HG03469 (cell line): ENCODE data around the gene TPCN2.
"Not testable (repeated sequence)": the region's sequence is repeated elsewhere in the genome, so short reads cannot be mapped to it uniquely, and the experiment has no call there.

Source experiments
- ATAC-seq: cut with Tn5 transposase; IDR thresholded peaks from one replicate; pipeline ENCODE4 v1.9.1; 2021; ENCODE audit warnings: mild to moderate bottlenecking, moderate library complexity, moderate number of reproducible peaks; ENCODE audit not compliant: unreplicated experiment

The TPCN2 gene

DNA sequence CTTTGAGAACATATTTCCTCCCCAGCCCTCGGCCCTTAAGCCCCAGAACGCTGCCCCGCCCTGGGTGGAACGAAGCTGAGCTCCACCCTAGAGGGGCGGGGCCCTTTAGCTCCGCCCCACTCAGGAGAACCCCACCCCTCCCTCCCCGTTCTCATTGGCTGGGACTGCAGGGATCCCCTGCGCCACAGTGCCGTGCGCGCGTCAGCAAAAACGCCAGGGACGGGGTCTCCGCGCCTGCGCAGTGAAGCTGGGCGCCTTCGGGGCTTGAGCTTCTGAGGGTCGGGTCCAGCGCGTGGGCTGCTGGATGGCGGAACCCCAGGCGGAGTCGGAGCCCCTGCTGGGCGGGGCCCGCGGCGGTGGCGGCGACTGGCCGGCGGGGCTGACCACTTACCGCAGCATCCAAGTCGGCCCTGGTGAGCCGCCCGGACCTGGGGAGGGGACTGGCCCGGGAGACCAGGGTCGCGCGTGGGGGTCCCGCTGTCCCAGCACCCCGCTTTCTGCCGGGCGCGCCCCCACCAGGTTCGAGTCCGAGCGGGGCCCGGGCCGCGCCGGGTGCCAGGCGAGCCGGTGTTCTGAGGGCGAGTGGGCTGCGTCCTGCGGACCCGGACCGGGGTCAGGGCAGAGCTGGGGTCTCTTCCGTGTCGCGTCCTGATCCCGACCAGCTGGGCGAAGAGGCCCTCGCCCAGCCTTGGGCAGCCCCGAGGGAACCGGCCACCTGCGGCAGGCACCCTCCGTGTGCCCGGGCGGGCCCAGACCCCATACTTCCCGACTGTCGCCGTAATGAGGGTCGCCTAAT lies at the start of gene TPCN2:
TPCN2 (plus strand) TSS at position 239 of the 796 bp plus-strand sequence; CDS start at position 305, 66 bp downstream.
- ATAC-seq: peak; percentile 63

DNA sequence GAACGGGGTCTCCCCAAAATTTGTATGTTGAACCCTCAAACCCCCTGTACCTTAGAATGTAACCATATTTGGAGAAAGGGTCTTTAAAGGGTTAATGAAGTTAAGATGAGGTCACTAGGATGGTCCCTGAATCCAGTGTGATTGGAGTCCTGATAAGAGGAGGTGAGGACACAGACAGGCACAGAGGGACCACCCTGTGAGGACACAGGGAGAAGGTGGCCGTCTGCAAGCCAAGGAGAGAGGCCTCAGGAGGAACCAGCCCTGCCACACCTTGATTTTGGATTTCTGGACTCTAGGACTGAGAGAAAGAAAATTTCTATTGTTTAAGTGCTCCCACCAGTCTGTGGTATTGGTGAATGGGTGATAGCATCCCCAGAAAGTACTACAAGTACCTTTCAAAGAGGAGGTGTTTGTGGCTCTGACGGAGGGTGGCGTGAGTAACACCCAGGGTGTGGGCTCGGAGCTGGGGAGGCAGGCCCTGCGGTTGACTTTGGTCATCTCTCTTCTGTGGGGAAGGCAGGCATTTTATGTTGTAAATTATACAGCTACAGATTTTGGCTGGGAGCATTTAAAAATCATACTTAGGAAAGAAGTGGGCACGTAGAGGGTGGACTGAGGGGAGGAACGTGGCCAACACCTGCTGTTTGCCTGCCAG lies 49.5 kb upstream of the TPCN2 start:
- ATAC-seq: no peak

DNA sequence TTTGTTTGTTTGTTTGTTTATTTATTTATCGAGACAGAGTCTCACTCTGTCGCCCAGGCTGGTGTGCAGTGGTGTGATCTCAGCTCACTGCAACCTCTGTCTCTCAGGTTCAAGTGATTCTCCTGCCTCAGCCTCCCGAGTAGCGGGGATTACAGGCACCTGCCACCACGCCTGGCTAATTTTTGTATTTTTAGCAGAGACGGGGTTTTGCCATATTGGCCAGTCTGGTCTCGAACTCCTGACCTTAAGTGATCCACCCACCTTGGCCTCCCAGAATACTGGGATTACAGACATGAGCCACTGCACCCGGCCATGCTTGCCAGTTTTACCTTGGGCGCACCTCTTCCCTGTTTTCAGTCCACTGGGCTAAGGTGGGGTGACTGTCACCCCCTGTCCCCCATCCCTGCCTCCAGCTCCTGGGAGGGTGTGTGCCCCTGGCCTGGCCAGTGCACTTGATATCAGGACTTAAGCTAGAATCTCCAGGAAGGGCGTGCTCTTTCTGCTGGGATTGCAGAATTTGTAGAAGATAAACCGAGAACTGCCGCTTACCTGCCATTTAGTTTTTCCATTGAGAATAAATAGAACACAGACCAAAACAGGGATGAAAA lies 48.9 kb upstream of the TPCN2 start:
- ATAC-seq: not testable (repeated sequence)

DNA sequence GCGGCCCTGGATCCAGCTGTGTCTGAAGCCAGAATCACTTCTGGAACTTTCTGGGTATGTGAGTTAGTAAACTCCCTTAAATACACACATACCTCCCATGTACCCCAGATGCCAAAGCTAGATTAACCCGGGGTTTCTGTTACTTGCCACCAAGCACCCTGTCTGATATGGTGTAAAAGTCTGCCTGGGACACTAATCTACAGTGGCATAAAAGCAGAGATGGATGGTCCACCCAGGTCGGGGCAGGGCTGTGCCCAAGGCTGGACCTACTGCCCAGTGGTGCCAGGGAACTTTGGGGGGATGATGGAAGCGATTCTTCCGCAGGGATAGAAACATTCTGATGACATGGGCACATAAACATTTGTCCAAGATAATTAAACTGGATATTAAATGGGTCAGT lies 48.3 kb upstream of the TPCN2 start:
- no peak for ATAC-seq

DNA sequence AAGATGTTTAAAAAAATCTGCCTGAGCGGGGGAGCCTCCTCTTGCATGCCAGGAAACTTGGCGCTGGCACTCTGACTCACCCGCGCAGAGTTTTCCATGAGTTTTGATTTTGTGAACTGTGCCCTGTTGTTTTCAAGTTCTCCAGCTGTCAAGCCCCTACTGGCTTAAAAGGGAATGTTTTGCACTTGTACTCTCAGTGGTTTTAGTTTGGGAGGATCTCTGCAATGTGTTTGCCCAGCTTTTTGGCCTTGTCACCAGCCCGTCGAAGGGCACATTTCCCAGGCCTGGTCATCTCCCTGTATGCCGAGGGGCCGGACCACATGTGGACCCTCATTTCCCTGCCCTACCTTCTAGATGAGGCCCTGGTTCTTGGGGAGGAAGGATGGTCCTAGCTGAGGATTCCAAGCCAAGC lies 47.9 kb upstream of the TPCN2 start:
- ATAC-seq: no peak

DNA sequence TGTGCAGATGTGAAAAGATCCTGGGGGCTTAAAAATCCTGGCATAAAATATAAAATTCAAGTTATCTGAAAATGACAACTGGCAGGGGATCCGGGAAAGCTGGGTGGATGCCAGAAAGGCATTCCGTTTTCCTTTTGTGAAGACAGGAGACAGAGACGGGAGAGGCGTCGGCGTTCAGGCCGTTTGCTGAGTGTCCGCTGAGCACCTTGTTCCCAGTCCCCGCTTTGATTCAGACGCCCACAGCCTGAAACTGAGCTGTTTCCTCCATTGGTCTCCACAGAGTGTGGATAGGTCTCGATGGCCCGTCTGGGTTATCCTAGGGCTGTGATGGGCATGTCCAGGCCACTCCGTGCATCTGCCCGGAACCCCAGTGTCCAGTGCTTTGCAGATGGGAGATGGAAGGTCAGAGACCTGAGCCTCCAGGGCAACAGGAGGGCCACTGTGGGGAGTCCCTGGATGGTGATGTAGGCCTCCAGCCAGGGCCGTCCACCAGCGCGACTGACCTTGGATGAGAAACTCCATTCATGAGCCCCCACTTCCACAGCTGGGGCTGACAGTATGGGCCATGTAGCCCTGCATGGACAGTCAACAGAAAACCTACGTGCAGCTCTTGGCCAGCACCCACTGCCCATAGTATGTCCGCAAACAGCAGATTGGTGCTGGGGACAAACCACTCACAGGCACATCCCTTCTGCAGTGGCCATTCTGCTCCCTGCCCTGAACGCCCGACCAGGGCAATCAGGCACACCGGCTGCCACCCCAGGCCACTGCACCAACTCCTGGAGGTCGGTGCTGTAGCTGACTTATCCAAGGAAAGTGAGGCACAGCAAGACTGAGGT lies 47.3 kb upstream of the TPCN2 start:
- no peak for ATAC-seq

DNA sequence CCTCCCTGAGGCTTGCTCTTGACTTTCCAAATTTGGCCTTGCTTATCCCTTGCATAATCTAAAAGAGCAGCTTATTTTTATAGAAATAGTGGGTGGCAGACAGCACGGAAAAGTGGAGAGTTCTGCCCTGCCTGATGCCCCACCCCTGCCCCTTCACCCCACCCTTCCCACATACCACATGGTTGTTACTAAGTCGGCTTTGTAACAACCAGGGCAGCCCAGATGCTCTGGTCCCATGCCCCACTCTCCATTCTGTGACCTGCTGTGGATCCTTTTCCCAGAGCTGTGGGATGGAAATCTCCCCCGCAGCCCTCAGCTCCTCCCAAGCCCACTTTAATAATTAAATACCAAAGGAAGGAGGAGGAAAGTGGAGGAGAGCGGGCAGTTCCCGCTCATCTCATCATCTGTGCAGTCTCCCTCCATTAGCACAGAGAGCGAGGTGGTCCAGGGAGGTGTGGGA lies 46.6 kb upstream of the TPCN2 start:
- ATAC-seq: no peak

DNA sequence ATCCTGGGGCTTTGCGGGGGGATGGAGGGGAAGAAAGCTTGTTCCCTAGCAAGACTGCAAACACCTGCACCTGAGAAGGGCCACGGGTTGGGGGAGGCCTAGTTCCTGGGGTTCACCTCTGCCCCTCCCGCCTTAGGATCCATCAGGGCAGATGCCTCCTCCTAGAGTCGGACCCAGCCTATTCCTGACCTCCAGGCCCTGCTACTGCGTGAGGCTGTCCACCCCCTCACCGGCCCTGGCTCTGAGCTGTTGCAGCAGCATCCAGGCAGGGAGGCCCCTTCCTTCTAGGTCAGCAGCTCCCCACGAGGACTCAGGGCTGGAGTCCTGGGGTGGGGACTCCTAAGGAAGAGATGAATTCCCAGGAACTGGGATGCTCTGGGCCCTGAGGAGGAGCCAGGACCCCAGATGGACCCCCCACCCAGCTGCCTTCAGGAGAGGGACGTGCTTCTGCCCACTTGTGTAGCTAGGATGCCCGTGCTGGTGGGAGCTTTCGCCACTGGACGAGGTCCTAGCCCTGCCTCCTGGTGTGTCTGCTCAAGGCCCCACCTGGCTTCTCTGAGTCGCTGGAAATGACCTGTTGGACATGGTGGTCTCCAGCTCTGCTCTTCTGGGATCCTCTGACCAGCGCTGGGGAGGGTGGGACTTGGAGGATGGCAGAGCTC lies 46.0 kb upstream of the TPCN2 start:
- ATAC-seq: no peak

DNA sequence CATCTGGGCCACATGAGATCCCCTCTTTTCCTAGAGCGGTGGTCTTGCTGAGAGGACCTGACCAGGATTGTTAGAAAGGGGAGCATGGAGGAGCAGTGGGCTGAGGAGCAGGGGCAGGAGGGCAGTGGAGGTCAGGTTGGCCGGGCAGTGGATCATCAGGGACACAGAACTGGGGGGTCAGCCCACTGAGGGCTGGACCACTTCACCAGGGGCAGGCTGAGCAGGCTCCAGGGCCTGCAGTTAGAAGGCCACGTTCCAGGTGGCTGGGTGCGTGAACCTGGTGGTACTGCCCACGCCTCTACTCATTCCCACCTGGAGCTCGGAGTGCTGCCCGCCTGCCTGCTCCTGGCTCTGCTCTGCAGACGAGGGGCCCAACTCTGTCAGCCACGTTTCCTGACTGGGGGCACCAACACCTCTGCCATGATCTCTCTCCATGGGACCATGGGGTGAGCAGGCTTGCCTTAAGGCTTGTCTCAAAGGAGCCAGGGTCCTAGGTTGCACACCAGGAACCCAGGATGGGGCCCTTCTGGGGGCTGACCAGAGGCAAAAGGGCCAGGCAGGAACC lies 45.3 kb upstream of the TPCN2 start:
- ATAC-seq: no peak

DNA sequence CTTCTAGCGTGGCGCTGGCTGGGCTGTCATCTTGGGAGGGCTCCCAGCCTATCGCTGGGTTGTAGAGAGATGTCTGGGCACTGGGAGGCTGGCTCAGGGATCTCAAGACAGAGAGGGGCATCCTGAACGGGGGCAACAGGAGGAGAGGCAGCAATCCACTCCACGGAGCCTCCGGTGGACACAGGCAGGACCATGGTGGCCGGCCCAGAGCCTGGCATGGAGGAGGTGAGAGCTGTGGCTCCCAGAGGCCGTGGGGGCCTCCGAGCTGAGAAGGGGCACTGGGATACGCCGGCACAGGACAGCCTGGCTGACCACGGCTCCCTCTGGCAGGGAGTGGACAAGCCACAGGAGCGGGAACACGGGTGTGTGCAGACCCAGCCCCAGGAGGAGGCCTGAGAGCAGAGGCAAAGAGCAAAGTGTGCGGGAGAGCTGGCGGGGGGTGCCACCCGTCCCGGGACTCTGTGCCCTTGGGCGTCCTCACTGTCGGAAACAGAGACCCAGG lies 44.8 kb upstream of the TPCN2 start:
- ATAC-seq: no peak

DNA sequence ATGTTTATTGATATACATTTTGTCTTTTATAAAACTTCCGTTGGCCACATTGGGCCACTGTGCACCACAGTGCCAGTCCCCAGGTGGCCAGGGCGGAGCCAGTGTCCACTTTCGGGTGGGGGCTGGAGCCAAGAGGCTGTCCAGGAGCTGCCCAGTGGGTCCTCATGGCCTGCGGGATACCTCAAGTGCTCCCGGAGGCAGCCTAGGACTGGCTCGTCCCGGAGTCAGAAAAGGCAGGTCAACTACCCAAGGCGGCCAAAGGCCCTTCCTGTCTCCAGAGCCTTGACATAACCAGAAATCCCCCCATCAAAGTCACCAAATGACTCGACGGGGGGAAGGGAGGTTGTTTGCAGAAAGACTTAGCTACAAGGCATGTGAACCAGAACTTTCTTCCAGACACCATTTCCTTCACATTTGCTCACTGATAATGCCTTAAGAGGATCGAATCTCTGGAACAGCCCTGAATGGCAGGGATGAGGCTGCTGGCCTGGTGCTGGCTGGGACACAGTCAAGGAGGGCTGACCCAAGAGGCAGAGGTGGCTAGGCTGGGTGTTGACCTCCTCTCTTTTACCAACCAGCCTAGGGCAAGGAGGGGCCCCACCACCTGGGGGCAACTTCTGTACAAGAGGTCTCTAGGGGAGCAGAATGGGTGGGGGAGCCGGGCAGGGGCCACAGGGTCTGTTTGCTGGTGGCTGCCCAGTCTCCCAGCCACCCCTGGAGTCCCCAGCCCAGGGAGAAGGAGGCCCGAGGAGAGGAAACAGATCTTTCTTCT lies 44.1 kb upstream of the TPCN2 start:
- no peak for ATAC-seq

DNA sequence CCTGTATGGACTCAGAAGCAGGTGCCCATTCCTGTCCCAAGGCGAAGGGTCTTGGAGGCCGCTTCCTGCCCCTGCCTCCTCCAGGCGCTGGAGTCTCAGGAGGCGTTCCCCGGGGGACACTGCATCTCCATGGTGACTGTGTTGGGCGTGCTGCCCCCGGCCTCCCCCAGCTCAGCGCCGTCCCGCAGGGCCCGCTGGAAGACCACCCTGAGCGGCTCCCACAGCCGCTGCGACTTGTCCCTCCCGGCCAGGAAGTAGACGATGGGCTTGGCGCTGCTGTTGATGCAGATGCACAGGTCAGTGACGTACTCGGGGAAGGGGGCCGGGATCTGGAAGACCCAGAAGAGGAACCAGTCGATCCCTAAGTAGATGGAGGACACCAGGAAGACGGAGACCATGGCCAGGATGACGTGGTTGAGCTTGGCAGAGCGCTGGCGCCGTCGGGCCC lies 43.5 kb upstream of the TPCN2 start:
- ATAC-seq: no peak

DNA sequence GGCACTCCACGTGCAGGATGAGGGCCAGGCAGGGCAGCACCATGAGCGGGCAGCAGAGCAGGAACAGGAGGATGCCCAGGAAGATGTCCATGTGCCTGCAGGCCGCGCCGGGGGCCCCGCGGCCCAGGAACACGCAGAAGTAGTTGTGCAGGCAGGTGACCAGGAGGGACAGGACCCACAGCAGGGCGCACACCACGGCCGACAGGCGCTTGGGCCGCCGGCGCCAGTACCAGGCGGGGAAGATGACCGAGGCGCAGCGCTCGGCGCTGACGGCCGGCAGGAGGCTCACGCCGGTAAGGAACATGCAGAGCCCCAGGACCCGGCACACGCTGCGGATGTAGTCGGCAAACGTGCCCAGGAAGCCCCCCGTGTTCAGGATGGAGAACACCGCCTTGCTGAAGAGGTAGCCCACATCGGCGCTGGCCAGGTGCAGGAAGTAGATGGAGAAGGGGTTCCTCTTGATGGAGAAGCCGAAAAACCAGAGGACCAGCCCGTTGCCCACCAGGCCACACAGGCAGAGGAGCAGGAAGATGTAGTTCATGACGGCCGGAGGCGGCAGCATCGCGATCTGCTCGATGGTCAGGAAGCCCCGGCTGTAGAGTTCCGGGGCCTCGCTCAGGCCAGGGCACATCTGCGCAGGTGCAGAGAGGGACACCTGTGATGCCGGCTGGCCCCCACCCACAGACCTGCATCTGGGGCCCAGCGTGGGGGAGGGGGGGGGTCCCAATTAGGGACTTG lies 42.9 kb upstream of the TPCN2 start:
- ATAC-seq: no peak

DNA sequence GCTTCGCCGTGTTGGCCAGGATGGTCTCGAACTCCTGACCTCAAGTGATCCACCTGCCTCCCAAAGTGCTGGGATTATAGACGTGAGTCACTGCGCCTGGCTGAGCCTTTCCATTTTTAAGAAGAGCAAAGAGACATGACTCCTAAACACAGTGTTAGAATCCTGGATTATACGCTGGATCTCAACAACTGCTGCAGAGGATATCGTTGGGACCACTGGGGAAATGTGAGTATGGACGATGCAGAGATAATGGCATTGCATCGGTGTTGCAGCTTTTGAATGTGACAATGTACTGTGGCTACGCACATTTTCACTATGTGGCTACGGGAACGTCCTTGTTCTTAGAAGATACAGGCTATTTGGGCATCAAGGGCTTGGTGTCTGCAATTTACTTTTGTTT lies 41.9 kb upstream of the TPCN2 start:
- ATAC-seq: no peak

DNA sequence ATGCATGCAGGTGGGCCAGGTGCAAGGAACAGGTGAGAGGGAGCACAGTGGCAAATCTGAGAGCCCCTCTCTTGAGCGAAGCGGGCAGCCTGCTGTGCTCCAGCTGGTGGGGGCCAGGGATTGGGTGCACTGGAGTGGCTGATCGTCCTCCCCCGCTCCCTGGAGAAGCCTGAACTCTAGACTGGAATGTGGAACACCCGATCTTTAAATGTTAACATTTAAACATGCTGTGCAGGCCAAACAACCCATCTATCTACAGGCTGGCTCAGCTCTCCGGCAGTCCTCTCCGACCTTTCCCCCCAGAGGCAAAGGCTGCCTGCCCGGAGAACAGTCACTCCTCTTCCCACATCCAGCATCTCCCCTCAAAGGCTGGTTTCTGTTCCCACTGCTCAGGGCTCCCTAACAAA lies 40.8 kb upstream of the TPCN2 start:
- no peak for ATAC-seq

DNA sequence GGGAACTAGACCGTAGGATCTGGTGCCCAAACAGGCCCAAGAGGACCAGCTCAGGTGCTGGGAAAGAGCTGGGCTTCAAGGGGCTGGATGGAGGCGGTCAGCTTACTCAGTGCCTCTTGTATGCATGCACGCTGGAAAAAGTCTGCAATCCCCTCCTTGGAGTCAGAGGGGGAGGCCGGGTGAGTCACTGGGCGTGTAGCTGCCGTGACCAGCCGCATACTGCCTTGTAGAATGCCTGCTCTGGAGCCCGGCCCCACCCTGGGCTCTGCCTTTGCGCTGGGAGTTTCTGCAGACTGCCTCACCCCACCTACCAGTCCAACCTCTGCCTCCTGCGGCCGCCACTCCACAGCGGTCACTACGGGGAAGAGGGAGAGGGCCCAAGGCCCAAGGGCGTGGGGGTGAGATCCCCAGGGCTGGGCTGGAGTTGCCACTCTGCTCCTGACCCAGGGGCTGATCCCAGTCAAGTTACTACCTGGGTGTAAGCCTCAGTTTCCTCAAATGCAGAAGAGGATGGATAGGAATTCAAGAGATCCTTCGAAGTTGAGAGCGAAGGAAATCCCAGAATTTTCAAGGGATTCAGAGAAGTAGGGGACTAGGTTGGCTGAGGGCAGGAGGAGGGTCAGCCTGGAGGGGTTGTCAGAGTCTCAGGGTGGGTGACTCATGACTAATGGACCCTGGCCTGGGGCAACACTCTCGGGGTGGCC lies 39.8 kb upstream of the TPCN2 start:
- no peak for ATAC-seq

DNA sequence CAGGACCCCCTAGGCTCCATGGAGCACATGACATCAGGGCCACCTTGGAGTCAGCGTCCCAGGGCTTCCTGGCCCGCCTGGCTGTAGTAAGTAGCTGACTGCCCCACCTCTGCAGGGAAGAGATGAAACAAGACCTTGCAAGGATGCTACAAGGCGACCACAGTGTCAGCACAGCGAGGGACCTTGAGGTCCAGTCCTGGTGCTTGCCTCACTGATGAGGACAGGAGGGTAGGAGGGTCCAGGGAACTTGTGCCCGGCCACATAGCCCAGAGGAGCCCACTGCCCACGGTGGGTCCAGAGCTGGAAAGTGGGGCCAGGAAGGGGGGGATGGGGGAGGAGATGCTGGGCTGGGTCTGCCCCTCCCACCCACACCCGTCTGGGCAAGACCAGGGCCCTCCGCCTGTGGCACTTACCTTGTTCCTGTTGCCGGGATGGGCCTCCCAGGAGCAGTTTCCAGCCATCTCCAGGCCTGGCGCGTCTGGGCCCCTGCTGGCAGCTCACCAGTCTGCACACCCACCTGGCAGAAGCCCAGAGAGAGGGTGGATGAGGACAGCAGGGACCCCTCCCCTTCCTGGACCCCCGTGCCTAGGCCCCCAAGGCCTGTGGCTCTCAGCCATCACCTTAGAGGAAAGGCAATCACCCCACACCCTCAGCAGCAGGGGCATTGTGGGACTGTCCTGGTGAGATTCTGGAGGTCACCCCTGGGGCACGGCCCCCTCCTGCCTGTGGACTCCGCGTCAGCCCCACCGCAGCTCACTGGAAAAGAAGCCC lies 39.1 kb upstream of the TPCN2 start:
- ATAC-seq: no peak
